ENCODE measurements around the gene UBE2M. TPM values are rescaled to one million over a fixed set of nuclear protein-coding genes. Genes with fewer than 3 reads are reported as not detected.
"Not testable (repeated sequence)": the region's sequence is repeated elsewhere in the genome, so short reads cannot be mapped to it uniquely, and the experiment has no call there.

UBE2M gene
- 33.6 TPM for total RNA-seq

GRCh38 chr19:58558066-58558622 lies at the start of gene UBE2M:
UBE2M (minus strand) TSS chr19:58558611; CDS start chr19:58558381, 230 bp downstream.
- DNase-seq (ENCODE audit: extremely low spot score in 2 of 2), result no peak
- intact Hi-C loops (cut with DNase I), result no loop called here

GRCh38 chr19:58607213-58607612 lies 48.8 kb upstream of the UBE2M start:
- H3K4me1 ChIP-seq; H3K36me3 ChIP-seq; H3K27me3 ChIP-seq; DNase-seq (ENCODE audit: extremely low spot score in 2 of 2); H3K9me3 ChIP-seq; H3K27ac ChIP-seq; H3K4me3 ChIP-seq; intact Hi-C loops (cut with DNase I): not testable (repeated sequence)

More at GRCh38 chr19:58558066-58558622, at the start of gene UBE2M:
- Histone ChIP-seq H3K4me3 (peak within 1 kb of the TSS; percentile 81 to 89), H3K9me3 (no peaks in the 10 kb centered on the region), H3K27me3 (no peaks in the 10 kb centered on the region), H3K36me3 (peaks cover 0 to 14% of the 10 kb centered on the region in 2 donors), H3K4me1 (peaks cover 72% of the 10 kb centered on the region), H3K27ac (peak within 1 kb of the TSS; percentile 100)
- no peak for TF ChIP-seq POLR2AphosphoS5 (IDR thresholded peaks at IDR 0.05; ENCODE audit: insufficient read depth in 1 of 2, low read depth in 1 of 2)
- TF ChIP-seq POLR2A (IDR thresholded peaks at IDR 0.05), result no peak
- no peak for TF ChIP-seq CTCF (IDR thresholded peaks at IDR 0.05)

- H3K4me3 ChIP-seq; H3K27ac ChIP-seq; H3K36me3 ChIP-seq; H3K27me3 ChIP-seq; H3K9me3 ChIP-seq; intact Hi-C loops (cut with DNase I); H3K4me1 ChIP-seq; DNase-seq (ENCODE audit: extremely low spot score in 2 of 2): not testable (repeated sequence)
- TF ChIP-seq CTCF (IDR thresholded peaks at IDR 0.05), result peak in 1 of 3 experiments; percentile 11
Observed at GRCh38 chr19:58606251-58606896, 48.0 kb upstream of the UBE2M start.

- H3K4me1 ChIP-seq, result no peaks in the 10 kb centered on the region
- H3K27ac ChIP-seq, result no peak overlapping the region
- TF ChIP-seq CTCF (IDR thresholded peaks at IDR 0.05), result no peak
- no peak for TF ChIP-seq POLR2AphosphoS5 (IDR thresholded peaks at IDR 0.05; ENCODE audit: insufficient read depth in 1 of 2, low read depth in 1 of 2)
- no peak for TF ChIP-seq POLR2A (IDR thresholded peaks at IDR 0.05)
- intact Hi-C loops (cut with DNase I), result no loop called here
- H3K27me3 ChIP-seq, result no peaks in the 10 kb centered on the region
- no peak for DNase-seq (ENCODE audit: extremely low spot score in 2 of 2)
- H3K36me3 ChIP-seq, result peaks cover 0 to 25% of the 10 kb centered on the region in 2 donors
- no peaks in the 10 kb centered on the region for H3K9me3 ChIP-seq
- no peak overlapping the region for H3K4me3 ChIP-seq
Observed at GRCh38 chr19:58586133-58586765, 27.8 kb upstream of the UBE2M start.

- Histone ChIP-seq H3K27ac (no peak overlapping the region), H3K4me3 (no peak overlapping the region), H3K4me1 (no peaks in the 10 kb centered on the region), H3K27me3 (no peaks in the 10 kb centered on the region), H3K9me3 (no peaks in the 10 kb centered on the region), H3K36me3 (peaks cover 0 to 25% of the 10 kb centered on the region in 2 donors)
- intact Hi-C loops (cut with DNase I), result no loop called here
- no peak for TF ChIP-seq POLR2AphosphoS5 (IDR thresholded peaks at IDR 0.05; ENCODE audit: insufficient read depth in 1 of 2, low read depth in 1 of 2)
- TF ChIP-seq CTCF (IDR thresholded peaks at IDR 0.05), result no peak
- no peak for TF ChIP-seq POLR2A (IDR thresholded peaks at IDR 0.05)
- DNase-seq (ENCODE audit: extremely low spot score in 2 of 2), result no peak
Observed at GRCh38 chr19:58585442-58586132, 27.2 kb upstream of the UBE2M start.
